LHCN-M2 (cell line): ENCODE measurements around the gene AANAT. TPM values are rescaled to one million over a fixed set of nuclear protein-coding genes. Genes with fewer than 3 reads are reported as not detected.
A peak's percentile ranks its signal among the peaks of the same experiment; 100 is the strongest.

Source experiments
- DNase-seq: peaks from one replicate; pipeline ENCODE4 v3.0.0-alpha.2; 2012; ENCODE audit warnings: low read depth
- total RNA-seq: library from RNA; depleted of rRNA; stranded (reverse); fragments of >200 nt; gene quantifications from 2 replicates; pipeline ENCODE4 v1.2.3, GENCODE V29; 2014

AANAT gene
- total RNA-seq, 1 experiment from 2014 or later, result not detected

GRCh38 chr17:76490112-76490710 is 22.8 kb downstream of the AANAT start:
- DNase-seq, result no peak

GRCh38 chr17:76491271-76492122 is 24.1 kb downstream of the AANAT start:
- no peak for DNase-seq

- DNase-seq, result peak; percentile 37
Measured at GRCh38 chr17:76492123-76492988, 25.0 kb downstream of the AANAT start.

- DNase-seq, result peak; percentile 91
Measured at GRCh38 chr17:76492989-76493501, 25.6 kb downstream of the AANAT start.

GRCh38 chr17:76493505-76494167 is 26.2 kb downstream of the AANAT start:
- DNase-seq, result peak; percentile 37

- no peak for DNase-seq
Measured at GRCh38 chr17:76495663-76496400, 28.4 kb downstream of the AANAT start.

- no peak for DNase-seq
Measured at GRCh38 chr17:76496464-76496863, 29.1 kb downstream of the AANAT start.

GRCh38 chr17:76497699-76497978 is 30.2 kb downstream of the AANAT start:
- no peak for DNase-seq

GRCh38 chr17:76497979-76498875 is 30.8 kb downstream of the AANAT start:
- peak; percentile 85 for DNase-seq

GRCh38 chr17:76498876-76499251 is 31.5 kb downstream of the AANAT start:
- DNase-seq, result no peak

- no peak for DNase-seq
Measured at GRCh38 chr17:76499267-76499667, 31.9 kb downstream of the AANAT start.

GRCh38 chr17:76500074-76500746 is 32.8 kb downstream of the AANAT start:
- DNase-seq, result no peak

GRCh38 chr17:76500747-76501017 is 33.3 kb downstream of the AANAT start:
- DNase-seq, result no peak

- peak; percentile 62 for DNase-seq
Measured at GRCh38 chr17:76501018-76501826, 33.8 kb downstream of the AANAT start, which contains the start of gene RHBDF2. Gene RHBDF2 (minus strand): TSS chr17:76501423. CDS start chr17:76481524, 19,899 bp downstream.

GRCh38 chr17:76501827-76502307 is 34.5 kb downstream of the AANAT start:
- no peak for DNase-seq

- DNase-seq, result no peak
Measured at GRCh38 chr17:76502341-76503211, 35.2 kb downstream of the AANAT start.

- no peak for DNase-seq
Measured at GRCh38 chr17:76504117-76504516, 36.7 kb downstream of the AANAT start.
